Activated T-cell treated with anti-CD3 and anti-CD28 coated beads for 4 hours (primary cell): ENCODE results near the gene ACTN3.
A peak's percentile ranks its signal among the peaks of the same experiment; 100 is the strongest.

Source experiments
- DNase-seq: peaks from one replicate; pipeline ENCODE4 v3.0.0-alpha.2; 2020

ACTN3 gene

GRCh38 chr11:66545701-66546367 lies 869 bp upstream of the ACTN3 start, which contains the start of gene ZDHHC24:
Gene ZDHHC24 (minus strand): TSS chr11:66546048. CDS start chr11:66546003, 45 bp downstream.
- DNase-seq: peak; percentile 73

GRCh38 chr11:66546966-66547661 lies 411 bp downstream of the ACTN3 start:
- DNase-seq: no peak

GRCh38 chr11:66547662-66548009 lies 933 bp downstream of the ACTN3 start:
- DNase-seq: no peak

GRCh38 chr11:66548041-66548440 lies 1.3 kb downstream of the ACTN3 start:
- DNase-seq: no peak

- DNase-seq: no peak
These were observed 2.3 kb downstream of the ACTN3 start for GRCh38 chr11:66548774-66549630.

- DNase-seq: no peak
These were observed 3.0 kb downstream of the ACTN3 start for GRCh38 chr11:66549696-66550095.

- DNase-seq: no peak
These were observed 4.2 kb downstream of the ACTN3 start for GRCh38 chr11:66550887-66551286.

GRCh38 chr11:66554602-66555001 lies 7.9 kb downstream of the ACTN3 start:
- no peak for DNase-seq

- DNase-seq: no peak
These were observed 8.7 kb downstream of the ACTN3 start for GRCh38 chr11:66555416-66555815.

GRCh38 chr11:66556086-66556485 lies 9.4 kb downstream of the ACTN3 start:
- DNase-seq: no peak

GRCh38 chr11:66557733-66558326 lies 11.1 kb downstream of the ACTN3 start:
- DNase-seq: no peak

GRCh38 chr11:66559142-66559865 lies 12.6 kb downstream of the ACTN3 start:
- DNase-seq: peak; percentile 29

- no peak for DNase-seq
These were observed 13.4 kb downstream of the ACTN3 start for GRCh38 chr11:66559866-66560676.

GRCh38 chr11:66561178-66561974 lies 14.7 kb downstream of the ACTN3 start:
- DNase-seq: no peak

- no peak for DNase-seq
These were observed 15.2 kb downstream of the ACTN3 start for GRCh38 chr11:66561975-66562248.

GRCh38 chr11:66562275-66562674 lies 15.6 kb downstream of the ACTN3 start:
- no peak for DNase-seq

GRCh38 chr11:66562907-66563583 lies 16.3 kb downstream of the ACTN3 start:
- no peak for DNase-seq

- no peak for DNase-seq
These were observed 17.1 kb downstream of the ACTN3 start for GRCh38 chr11:66563832-66564231.

GRCh38 chr11:66564538-66564937 lies 17.8 kb downstream of the ACTN3 start:
- DNase-seq: no peak

- DNase-seq: no peak
These were observed 18.3 kb downstream of the ACTN3 start for GRCh38 chr11:66564984-66565383.
